HPDE6-E6E7 (cell line): ENCODE measurements around the gene NDUFB8.
A peak's percentile ranks its signal among the peaks of the same experiment; 100 is the strongest.

Source experiments
- DNase-seq: peaks from one replicate; pipeline ENCODE4 v3.0.0; 2011; ENCODE audit warnings: missing footprints; ENCODE audit errors: extremely low spot score

Gene NDUFB8

DNA sequence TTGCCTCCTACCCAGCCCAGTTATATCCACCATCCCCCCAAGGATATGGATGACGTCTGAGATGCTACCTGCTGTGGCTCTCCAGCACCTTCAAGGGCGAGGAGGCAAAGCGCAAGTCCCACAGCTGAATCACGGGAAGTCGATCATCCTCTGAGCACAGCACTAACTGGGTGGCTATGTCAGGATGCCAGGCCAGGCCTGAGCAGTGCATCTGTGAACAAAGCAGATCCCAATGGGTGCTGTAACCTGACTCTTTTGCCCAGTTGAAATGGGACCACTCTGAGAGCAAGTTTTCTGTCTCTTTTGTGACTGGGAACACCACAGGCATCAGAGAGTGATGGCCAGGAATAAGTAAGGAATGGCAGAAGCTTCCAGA is 22.3 kb downstream of the NDUFB8 start:
- DNase-seq = no peak

DNA sequence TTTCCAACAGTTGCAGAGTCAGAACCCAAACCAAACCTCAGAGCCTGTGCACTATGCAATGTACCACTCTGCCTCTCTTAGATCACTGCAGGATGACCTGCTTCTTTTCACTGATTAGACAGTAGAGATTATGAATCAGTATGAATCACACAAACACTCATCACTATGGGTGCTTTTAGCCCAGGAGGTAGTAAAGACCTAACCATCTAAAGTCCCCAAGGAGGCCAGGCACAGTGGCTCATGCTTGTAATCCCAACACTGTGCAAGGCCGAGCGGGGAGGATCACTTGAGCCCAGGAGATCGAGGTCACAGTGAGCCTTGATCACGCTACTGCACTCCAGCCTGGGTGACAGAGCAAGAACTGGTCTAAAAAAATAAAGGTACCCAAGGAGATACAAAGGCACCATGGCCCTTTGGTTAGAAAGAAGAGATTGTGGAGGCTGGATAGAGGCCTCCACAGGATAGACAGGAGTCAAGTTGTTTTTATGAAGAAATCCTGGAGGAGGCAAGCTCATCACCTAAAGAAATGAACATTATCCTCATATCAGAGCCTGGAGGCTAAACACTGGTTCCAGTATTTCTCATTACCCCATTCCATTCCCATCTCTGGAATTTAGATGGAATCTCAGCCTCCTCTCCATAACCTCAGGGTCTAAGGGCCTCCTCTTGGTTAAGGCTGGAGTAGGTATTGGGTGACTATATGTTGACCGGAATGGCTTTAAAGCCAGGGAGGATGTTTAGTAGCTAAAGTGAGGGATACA is 22.9 kb downstream of the NDUFB8 start:
- DNase-seq = peak; percentile 65

DNA sequence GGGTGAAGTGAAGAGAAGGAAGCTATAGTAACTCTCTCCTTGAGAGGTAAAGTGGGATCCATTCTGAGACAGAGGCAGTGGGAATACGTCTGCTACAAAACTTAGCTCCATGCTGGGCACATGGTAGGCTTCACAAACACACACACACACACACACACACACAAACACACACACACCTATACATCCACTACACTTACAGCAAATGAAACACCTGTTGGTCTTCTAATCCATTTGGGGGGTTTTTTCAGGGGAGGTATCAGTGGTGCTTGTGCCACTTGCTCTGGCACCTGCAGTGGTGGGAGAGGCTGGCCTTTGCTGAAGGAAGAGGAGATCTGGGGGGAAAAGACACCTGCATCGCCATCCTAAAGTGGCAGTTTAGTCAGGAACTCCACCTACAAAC is 24.5 kb downstream of the NDUFB8 start:
- DNase-seq = no peak

DNA sequence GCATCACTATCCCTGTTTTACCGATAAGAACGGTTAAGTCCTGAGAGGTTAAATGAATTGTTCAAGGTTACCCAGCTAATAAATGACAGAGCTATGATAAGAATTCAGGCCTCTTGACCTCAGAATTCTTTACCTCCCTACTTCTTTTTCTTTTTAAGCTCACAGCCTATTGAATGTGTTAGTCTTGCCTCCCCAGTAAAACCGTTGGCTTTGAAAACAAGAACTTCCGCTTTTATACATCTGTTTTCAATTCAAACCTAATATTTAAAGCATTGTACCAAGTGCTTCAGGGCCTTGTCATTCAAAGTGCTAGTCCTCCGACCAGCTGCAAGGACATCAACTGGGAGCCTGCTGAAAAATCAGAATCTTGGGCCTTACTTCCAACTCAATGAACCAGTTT is 25.6 kb downstream of the NDUFB8 start:
- no peak for DNase-seq

DNA sequence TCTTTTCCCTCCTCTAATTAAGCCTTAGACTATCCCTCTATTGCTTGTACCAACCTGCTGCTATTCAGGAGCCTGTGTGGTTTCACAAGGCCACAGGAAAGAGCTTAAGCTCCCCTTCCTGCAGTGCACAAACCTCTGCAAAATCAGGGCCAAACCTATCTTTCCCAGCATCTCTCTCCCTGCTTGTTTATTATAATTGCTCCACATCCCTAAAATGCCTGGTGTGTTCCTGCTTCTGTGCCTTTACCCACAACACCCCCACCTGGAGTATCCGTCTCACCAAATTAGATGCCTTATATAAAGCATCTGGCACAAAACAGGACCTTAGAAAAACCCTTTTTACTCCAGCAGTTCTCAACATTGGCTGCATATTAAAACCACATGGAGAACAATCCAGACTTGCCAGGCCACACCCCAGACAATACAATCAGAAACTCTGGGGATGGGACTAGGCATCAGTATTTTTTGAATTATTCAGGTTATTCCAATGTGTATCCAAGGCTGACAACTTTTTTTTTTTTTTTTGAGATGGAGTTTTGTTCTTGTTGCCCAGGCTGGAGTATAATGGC is 26.7 kb downstream of the NDUFB8 start:
- DNase-seq = no peak

DNA sequence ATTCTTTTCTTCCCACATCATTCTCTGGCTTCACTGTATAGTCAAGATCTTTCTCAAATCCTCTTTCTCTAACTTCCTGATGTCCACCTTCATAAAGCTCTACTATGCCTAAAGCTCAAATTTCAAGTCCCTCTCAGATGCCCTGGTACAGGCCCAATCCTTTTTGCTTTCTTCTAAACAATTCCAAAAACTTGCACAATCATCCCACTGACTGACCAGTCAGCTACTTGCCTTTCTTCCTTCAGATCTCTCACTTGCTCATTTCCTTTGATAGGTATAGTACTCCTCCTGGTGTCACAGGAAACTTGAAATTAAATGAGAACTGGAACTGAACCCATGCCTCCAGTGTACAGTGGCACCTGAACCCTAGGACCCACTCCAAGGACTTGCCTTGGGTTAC is 28.2 kb downstream of the NDUFB8 start:
- no peak for DNase-seq

DNA sequence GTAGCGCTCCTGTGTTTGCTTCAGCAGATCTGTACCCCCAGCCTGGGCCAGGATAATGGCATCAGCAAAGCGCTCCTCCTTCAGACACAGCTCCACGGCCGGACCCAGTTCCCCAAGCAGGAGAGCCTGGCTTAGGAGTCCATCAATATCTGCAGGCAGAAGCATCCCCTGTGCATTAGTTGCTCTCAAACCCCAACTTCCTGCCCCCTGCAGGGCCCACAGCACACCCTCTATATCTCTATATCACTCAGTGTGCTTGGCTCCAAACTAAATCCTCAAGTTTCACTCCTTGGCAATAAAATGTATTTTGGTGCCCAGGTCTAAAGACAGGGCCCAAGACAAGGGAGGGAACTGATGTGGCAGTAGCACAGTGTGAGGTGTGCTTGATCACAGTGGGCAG is 31.6 kb downstream of the NDUFB8 start:
- no peak for DNase-seq

DNA sequence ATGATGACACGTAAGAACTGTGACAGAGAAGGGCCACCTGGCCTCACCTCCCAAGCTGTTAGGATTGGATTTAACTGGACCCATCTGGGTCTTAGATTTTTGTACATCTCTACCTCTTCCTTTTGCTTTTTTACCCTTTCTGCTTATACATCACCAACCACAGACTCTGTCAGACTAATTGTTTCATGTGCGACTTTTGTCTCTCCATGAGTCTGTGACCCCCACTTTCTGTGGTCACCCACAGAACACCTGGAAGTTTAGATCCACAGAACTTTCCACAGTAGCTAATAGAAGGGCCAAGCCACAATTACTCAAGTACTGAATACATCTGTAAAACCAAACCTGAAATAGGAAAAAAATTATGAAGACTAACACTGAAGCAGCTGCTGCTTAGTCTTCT is 33.1 kb downstream of the NDUFB8 start:
- no peak for DNase-seq

DNA sequence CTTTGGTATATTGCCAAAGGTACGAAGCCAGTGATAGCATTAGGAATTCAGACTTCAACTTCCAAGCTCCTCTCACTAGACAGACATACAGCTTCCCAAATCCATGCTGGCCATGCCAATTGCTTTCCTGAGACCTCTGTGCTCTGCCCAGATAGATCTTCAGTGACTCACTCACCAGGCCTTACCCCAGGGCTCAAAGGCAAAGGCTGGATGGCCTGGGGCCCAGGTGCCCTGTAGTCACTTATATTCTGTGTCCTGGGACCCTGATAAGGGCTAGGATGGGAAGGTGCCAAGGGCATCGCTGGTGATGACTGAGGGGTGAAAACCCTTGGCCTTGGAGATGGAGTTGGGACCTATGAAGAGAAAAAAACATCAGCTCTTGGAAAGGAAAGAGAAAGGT is 39.1 kb downstream of the NDUFB8 start:
- no peak for DNase-seq

DNA sequence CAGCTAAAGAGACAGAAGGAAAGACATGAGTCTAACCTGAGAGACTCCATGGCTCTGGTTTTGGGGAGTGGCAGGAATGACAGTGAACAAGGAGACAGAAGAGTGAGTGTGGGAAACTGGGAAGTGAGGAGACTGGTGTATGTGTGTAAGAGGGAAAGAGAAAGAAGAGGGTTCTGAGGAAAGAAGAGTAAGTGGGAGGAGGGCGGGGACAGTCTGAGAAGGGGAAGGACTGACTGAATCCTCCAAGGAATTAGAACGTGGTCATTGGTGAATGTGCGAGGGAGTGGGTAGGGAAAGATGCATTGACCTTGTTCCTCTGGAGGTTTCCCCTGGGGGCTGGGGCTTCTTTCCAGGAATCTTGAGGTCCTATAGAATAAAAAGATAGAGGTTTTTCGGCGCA is 40.3 kb downstream of the NDUFB8 start:
- no peak for DNase-seq

DNA sequence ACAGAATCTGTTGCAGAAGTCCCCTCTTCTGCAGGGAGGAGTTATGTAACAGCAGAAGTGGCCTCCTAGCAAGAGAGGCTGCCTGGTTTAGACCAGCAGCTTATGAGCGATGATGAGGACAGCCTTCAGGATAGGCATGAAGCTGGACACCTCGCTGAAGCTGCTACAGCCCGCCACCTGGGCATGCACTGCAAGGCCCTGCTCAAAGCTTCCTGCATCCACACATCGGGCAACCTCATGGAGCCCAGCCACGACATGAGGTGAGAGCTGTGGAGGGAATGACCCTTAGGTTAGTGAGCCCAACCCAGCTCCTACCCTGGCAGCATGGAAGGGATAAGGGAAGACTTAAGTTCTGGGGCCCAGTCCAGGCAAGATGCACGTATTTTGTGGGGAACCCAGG is 42.1 kb downstream of the NDUFB8 start:
- DNase-seq = no peak

DNA sequence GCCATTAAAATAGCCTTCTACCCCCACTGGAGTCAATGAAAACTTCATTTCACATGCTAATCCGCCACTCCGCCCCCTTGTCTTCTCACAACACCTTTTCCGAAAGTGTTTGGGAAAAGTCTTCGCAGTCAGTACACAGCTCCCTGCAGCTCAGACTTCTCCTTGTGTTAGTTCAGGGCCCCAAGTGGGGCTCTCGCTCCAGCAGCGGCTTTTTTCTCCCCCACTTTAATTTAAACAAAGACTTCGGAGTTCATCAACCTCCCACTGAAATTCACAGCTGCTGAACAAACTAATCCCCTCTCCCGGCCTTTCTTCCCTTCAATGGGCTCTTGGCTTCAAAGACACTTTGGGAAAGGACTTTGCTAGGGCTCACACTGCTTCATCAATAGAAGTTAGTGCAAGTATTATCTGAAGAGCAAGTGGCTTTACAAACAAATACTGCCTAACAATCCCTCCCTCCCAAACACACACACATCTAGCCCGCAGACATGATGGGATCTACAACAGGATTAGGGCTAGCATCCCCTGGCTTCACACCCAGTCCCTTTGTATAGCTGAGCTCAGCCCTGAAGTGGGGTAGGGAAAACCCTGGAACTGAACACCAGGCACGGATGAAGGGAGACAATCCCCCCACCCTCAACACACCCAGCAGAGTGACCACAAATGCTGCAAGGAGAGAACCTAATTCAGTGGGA is 43.7 kb downstream of the NDUFB8 start:
- no peak for DNase-seq

DNA sequence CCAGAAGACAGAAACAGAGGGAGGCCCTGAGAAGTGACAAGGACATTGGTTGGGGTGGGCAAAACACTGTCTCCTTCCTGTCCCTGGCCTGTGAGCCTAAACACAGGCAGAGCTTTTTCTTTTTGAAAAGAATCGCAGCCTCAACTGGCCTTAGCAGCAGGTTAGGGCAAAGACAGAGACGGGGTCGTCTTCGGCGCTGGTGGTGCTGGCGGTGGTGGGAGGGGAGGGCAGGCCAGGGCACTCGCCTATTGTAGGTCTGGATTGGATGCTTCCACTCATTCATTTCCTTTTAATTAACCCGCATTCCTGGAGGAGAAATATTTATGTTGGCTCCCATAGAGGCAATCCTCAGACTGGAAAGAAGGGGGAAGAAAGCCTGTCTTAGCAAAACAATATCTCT is 44.3 kb downstream of the NDUFB8 start:
- no peak for DNase-seq

DNA sequence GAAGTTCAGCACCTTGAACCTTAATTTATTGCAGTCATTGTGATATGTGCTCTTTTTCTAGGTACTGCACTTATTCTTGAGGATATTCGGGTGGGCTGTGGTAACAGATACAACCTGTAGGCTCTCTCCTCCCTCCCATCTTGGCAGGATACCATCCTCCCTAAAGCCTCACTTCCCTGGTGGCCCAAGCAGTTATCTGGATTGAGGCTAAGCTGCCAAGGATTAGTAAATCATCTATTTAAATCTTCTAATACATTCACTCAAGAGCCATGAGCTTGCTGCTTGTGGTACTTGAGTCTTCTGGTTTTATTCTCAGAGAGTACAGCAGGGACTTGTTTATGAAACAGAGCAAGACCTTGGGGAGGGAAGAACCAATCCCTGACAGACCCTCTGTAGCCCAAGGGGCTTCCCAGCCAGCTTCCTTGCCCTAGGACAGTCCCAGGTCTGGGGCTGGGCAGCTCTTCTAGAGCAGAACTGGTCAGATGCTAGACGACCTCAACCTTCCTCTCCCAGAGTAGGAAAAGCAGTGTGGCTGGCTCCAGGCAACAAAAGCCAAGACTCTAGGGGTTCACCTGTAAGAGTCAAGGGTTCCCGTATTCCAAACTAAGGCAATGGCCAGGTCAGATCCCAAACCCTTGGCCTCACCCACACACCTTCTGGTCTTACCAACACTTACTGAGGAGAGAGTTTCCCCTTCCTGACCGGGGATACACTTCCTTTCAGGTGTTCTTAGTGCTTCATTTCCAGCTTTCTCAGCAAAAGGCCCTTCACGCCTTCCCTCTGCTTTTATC is 45.6 kb downstream of the NDUFB8 start:
- no peak for DNase-seq

DNA sequence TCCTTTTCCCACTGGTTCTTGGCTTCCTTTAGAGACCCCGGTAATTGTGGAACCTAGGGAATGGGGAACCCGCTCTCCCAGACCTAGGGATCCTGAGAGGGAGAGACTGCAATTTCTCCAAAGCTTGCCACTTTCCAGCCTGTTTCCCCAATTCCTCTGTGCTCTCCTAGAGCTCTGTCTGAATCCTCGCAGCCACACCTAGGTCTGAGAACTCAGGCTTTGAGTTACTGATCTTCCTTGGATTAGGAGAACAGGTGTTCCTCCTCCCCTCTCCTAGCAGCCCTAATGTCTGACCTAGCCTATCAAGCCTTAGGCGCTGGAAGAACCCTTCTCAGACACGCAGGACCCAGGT is 46.9 kb downstream of the NDUFB8 start:
- no peak for DNase-seq

DNA sequence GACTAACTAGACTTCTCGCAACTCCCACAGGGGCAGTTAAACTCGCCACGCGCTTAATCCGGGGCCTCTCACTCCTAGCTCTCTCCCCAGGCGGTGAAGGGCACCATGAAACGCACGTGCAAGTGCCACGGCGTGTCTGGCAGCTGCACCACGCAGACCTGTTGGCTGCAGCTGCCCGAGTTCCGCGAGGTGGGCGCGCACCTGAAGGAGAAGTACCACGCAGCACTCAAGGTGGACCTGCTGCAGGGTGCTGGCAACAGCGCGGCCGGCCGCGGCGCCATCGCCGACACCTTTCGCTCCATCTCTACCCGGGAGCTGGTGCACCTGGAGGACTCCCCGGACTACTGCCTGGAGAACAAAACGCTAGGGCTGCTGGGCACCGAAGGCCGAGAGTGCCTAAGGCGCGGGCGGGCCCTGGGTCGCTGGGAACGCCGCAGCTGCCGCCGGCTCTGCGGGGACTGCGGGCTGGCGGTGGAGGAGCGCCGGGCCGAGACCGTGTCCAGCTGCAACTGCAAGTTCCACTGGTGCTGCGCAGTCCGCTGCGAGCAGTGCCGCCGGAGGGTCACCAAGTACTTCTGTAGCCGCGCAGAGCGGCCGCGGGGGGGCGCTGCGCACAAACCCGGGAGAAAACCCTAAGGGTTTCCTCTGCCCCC is 47.4 kb downstream of the NDUFB8 start:
- DNase-seq = peak; percentile 45

DNA sequence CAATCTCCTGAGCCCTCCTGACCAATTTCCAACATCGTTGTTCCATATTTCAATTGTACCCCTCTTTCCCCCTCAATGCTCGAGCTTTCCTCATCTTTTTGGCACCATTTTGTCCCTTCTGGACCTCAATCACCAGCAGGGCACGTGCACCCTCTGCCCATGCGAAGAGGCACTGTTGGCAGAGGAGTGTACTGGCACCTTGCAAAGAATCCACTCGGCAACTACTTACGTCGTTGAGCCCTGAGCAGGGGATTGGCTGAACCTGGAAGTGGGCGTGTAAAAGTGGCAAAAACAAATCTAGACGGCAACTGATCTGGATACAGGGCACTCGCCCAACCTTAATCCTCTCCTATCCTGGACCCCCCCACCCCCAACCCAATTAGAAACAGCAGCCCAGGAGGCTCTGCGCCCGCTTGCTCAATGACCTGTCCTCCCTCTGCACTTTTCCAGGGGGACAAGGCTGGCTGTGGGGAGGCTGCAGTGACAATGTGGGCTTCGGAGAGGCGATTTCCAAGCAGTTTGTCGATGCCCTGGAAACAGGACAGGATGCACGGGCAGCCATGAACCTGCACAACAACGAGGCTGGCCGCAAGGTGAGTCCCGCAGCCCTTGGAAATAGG is 48.1 kb downstream of the NDUFB8 start:
- DNase-seq = peak; percentile 84

DNA sequence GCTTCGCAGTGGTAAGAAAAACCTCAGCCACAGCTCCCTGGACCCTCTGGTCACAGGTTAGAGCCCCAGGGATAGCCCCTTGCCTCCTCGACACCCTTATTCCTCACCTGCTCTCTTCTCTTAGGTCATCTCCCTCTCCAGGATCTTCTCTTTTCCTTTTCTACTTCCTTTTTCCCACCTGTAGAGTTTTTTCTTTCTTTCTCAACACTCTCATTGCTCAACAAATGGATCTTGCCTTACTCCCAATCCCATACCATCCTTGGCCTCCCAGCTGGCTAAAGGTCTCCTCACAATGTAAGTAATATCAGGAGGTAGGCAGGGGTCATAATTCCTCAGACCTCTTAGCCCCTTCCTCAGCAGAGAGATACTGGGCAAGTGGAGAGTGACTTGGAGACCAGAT is 49.7 kb downstream of the NDUFB8 start:
- no peak for DNase-seq

DNA sequence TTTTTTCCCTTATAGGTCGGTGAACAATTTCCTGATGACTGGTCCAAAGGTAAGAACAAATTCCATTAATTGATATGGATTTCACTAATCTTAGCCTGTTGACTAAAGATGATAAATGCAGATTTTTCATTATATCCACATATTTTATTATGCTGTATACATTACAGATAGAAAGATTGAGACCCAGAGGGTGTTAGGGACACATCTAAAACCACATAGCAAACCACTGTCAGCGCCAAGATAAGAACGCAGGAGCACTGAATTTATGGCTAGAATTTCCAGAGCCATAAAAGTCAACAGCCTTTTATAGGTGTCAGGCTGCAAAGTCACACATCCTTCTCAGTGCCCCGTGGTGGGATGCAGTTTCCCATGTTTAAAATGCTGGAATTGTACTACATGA is 50.6 kb downstream of the NDUFB8 start:
- no peak for DNase-seq

DNA sequence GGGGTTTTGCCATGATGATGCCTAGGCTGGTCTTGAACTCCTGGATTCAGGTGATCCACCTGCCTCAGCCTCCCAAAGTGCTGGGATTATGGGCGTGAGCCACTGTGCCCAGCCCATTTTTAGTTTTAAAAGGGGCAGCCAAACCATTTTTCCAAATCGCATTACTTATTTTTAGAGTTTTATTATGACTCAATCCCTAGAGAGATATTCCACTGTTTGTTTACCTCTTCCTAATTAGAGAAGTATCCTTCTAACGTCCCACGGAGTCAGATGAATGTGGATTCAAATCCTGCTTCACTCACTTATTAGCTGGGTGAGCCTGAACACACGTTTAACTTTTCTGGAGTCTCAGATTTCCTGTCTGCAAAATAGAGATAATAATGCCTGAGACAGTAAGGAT is 51.7 kb downstream of the NDUFB8 start:
- DNase-seq = no peak
